IMR-90 (cell line): ENCODE data around the gene KCNIP3. TPM values are rescaled to one million over a fixed set of nuclear protein-coding genes. Genes with fewer than 3 reads are reported as not detected.

ENCODE experiments used
- ATAC-seq: fragments of 200-7000 bp; cut with Tn5 transposase; 2 replicates; pipeline ENCODE4 v1.9.1; 2020; ENCODE audit warnings: low read depth, mild to moderate bottlenecking, moderate library complexity
- BruUV-seq: library from RNA; stranded (reverse); fragments of 400-500 nt; replicated peaks from 2 replicates; lab custom pipeline; 2021; lab: Mats Ljungman, UMichigan
- CTCF ChIA-PET: fragments of 300-600 bp; formaldehyde crosslinking; extraction: SDS; loops from one replicate; lab custom pipeline; 2021; ENCODE audit warnings: antibody characterized with exemption; lab: Yijun Ruan, JAX
- POLR2A ChIA-PET: fragments of 300-600 bp; sonication (Branson Sonifier 250); formaldehyde crosslinking; loops from one replicate; lab custom pipeline; 2022; ENCODE audit warnings: antibody characterized with exemption; ENCODE audit not compliant: unreplicated experiment; lab: Charles Lee
- DNase-seq: peaks from one replicate; pipeline ENCODE4 v3.0.0; 2013
- H2AFZ ChIP-seq: replicated peaks from 2 replicates; pipeline ENCODE3; 2013; ENCODE audit warnings: low read length, mild to moderate bottlenecking; ENCODE audit not compliant: poor library complexity
- H2AK5ac ChIP-seq: 2 replicates; pipeline ENCODE4 v1.6.1; 2013; ENCODE audit warnings: low read depth, low read length, inconsistent platforms
- H2AK9ac ChIP-seq: replicated peaks from 2 replicates; pipeline ENCODE3; 2013; ENCODE audit warnings: mild to moderate bottlenecking, low read depth, low read length, moderate library complexity; ENCODE audit not compliant: poor library complexity
- H2BK120ac ChIP-seq: 2 replicates; pipeline ENCODE4 v1.6.1; 2013; ENCODE audit warnings: low read depth, low read length, inconsistent platforms
- H2BK15ac ChIP-seq: 3 replicates; pipeline ENCODE4 v1.6.1; 2013; ENCODE audit warnings: low read depth, low read length, inconsistent platforms
- H2BK20ac ChIP-seq: 2 replicates; pipeline ENCODE4 v1.6.1; 2013; ENCODE audit warnings: low read depth, mild to moderate bottlenecking, inconsistent platforms, low read length, moderate library complexity
- H2BK5ac ChIP-seq: 2 replicates; pipeline ENCODE4 v1.6.1; 2013; ENCODE audit warnings: mild to moderate bottlenecking, low read depth, low read length, inconsistent platforms; ENCODE audit not compliant: poor library complexity, severe bottlenecking
- H3K14ac ChIP-seq: replicated peaks from 2 replicates; pipeline ENCODE4 v1.6.1; 2013; ENCODE audit warnings: low read depth, low read length, inconsistent platforms
- H3K18ac ChIP-seq: 2 replicates; pipeline ENCODE4 v1.6.1; 2013; ENCODE audit warnings: low read depth, low read length, control low read depth
- H3K23ac ChIP-seq: 2 replicates; pipeline ENCODE4 v1.6.1; 2013; ENCODE audit warnings: low read depth, low read length, inconsistent platforms
- H3K27ac ChIP-seq: 2 replicates; pipeline ENCODE4 v1.5.1; 2013; ENCODE audit warnings: mild to moderate bottlenecking, control low read depth, low read length; ENCODE audit not compliant: insufficient read depth
- H3K27me3 ChIP-seq: 2 replicates; pipeline ENCODE4 v1.6.1; 2013; ENCODE audit warnings: low read length; ENCODE audit not compliant: control insufficient read depth, insufficient read depth
- H3K36me3 ChIP-seq: 2 replicates; pipeline ENCODE4 v1.6.1; 2013; ENCODE audit warnings: low read length, mixed read lengths; ENCODE audit not compliant: control insufficient read depth, insufficient read depth
- H3K4ac ChIP-seq: 2 replicates; pipeline ENCODE4 v1.6.1; 2013; ENCODE audit warnings: low read depth, low read length, inconsistent platforms
- H3K4me1 ChIP-seq: 2 replicates; pipeline ENCODE4 v1.6.1; 2013; ENCODE audit warnings: low read length, mixed read lengths; ENCODE audit not compliant: control insufficient read depth, insufficient read depth
- H3K4me2 ChIP-seq: 2 replicates; pipeline ENCODE4 v1.6.1; 2013; ENCODE audit warnings: low read depth, mild to moderate bottlenecking, control low read depth, low read length, moderate library complexity
- H3K4me3 ChIP-seq: 2 replicates; pipeline ENCODE4 v1.5.1; 2013; ENCODE audit warnings: low read depth, mild to moderate bottlenecking, control low read depth, low read length, moderate library complexity; ENCODE audit not compliant: insufficient read depth
- H3K56ac ChIP-seq: 2 replicates; pipeline ENCODE4 v1.6.1; 2013; ENCODE audit warnings: low read length, inconsistent platforms; ENCODE audit not compliant: insufficient read depth; ENCODE audit errors: extremely low read depth
- H3K79me1 ChIP-seq, 2 experiments: 2 replicates each; pipeline ENCODE4 v1.6.1; 2013; ENCODE audit warnings: low read length in 2 of 2, inconsistent platforms in 1 of 2, low read depth in 1 of 2
- H3K9ac ChIP-seq: 2 replicates; pipeline ENCODE4 v1.6.1; 2013; ENCODE audit warnings: low read depth, low read length, control low read depth
- H3K9me1 ChIP-seq: 2 replicates; pipeline ENCODE4 v1.6.1; 2013; ENCODE audit warnings: low read length, inconsistent platforms; ENCODE audit not compliant: insufficient read depth
- H3K9me3 ChIP-seq: 2 replicates; pipeline ENCODE4 v1.6.1; 2013; ENCODE audit warnings: low read length; ENCODE audit not compliant: control insufficient read depth, insufficient read depth
- H4K20me1 ChIP-seq: 2 replicates; pipeline ENCODE4 v1.6.1; 2013; ENCODE audit warnings: low read length, inconsistent platforms; ENCODE audit not compliant: insufficient read depth
- H4K5ac ChIP-seq: 2 replicates; pipeline ENCODE4 v1.6.1; 2013; ENCODE audit warnings: mild to moderate bottlenecking, low read depth, low read length, control low read depth
- H4K8ac ChIP-seq, 2 experiments: 2 replicates each; pipeline ENCODE4 v1.6.1; 2013; ENCODE audit warnings: low read depth in 2 of 2, low read length in 2 of 2, control low read depth in 1 of 2, inconsistent platforms in 1 of 2
- H4K91ac ChIP-seq: 2 replicates; pipeline ENCODE4 v1.6.1; 2013; ENCODE audit warnings: low read depth, low read length, inconsistent platforms; ENCODE audit not compliant: insufficient read depth
- BHLHE40 ChIP-seq: fragments of 150-350 bp; IDR thresholded peaks from 2 replicates; pipeline ENCODE4 v1.6.1; 2016; ENCODE audit warnings: mild to moderate bottlenecking, low read depth, low read length
- CEBPB ChIP-seq: IDR thresholded peaks from 2 replicates; pipeline ENCODE4 v1.6.1; 2012; ENCODE audit warnings: low read depth, low read length, improper control_type of control experiment
- CHD1 ChIP-seq: IDR thresholded peaks from 2 replicates; pipeline ENCODE4 v1.6.1; 2012; ENCODE audit warnings: low read depth, low read length, improper control_type of control experiment
- CTCF ChIP-seq: conservative IDR thresholded peaks from 2 replicates; pipeline ENCODE4 v1.5.1; 2012; ENCODE audit warnings: mild to moderate bottlenecking, low read depth, low read length, improper control_type of control experiment
- FOS ChIP-seq: fragments of 150-350 bp; IDR thresholded peaks from 2 replicates; pipeline ENCODE4 v1.6.1; 2016; ENCODE audit warnings: low read depth, low read length
- MAFK ChIP-seq: IDR thresholded peaks from 2 replicates; pipeline ENCODE4 v1.6.1; 2012; ENCODE audit warnings: low read depth, low read length, improper control_type of control experiment
- MAZ ChIP-seq: IDR thresholded peaks from 2 replicates; pipeline ENCODE4 v1.6.1; 2012; ENCODE audit warnings: low read depth, mild to moderate bottlenecking, low read length, improper control_type of control experiment, moderate library complexity, borderline replicate concordance
- MXI1 ChIP-seq: IDR thresholded peaks from 2 replicates; pipeline ENCODE4 v1.6.1; 2012; ENCODE audit warnings: low read depth, mild to moderate bottlenecking, low read length, moderate library complexity, borderline replicate concordance
- NFE2L2 ChIP-seq: fragments of 150-350 bp; IDR thresholded peaks from 2 replicates; pipeline ENCODE4 v1.6.1; 2016; ENCODE audit warnings: low read depth, mild to moderate bottlenecking, low read length
- POLR2A ChIP-seq: IDR thresholded peaks from 2 replicates; pipeline ENCODE4 v1.6.1; 2012; ENCODE audit warnings: mild to moderate bottlenecking, low read depth, low read length
- RAD21 ChIP-seq: IDR thresholded peaks from 2 replicates; pipeline ENCODE4 v1.6.1; 2012; ENCODE audit warnings: low read length, improper control_type of control experiment
- RCOR1 ChIP-seq: IDR thresholded peaks from 2 replicates; pipeline ENCODE4 v1.6.1; 2012; ENCODE audit warnings: mild to moderate bottlenecking, low read length, improper control_type of control experiment; ENCODE audit not compliant: insufficient replicate concordance
- RFX5 ChIP-seq: IDR thresholded peaks from 2 replicates; pipeline ENCODE4 v1.8.0; 2012; ENCODE audit warnings: low read depth, mild to moderate bottlenecking, low read length, moderate library complexity
- SMC3 ChIP-seq: fragments of 150-350 bp; IDR thresholded peaks from 2 replicates; pipeline ENCODE4 v1.6.1; 2016; ENCODE audit warnings: low read depth, mild to moderate bottlenecking, antibody characterized with exemption, low read length, moderate library complexity
- WGBS, 2 experiments: methylation state at CpG; one replicate each; pipeline versions ENCODE4 v1.1.5 to v1.1.7; 2013; ENCODE audit warnings: missing lambda C conversion rate in 2 of 2; ENCODE audit not compliant: insufficient read length in 1 of 2; ENCODE audit errors: extremely low coverage in 2 of 2; 5-methylcytosine and 5-hydroxymethylcytosine counted together
- dilution Hi-C: fragments of 300-500 bp; cut with HindIII; formaldehyde crosslinking; loops from one replicate; pipeline ENCODE4 v1.14.3; 2018; ENCODE audit warnings: low sequenced_read_pairs; ENCODE audit not compliant: unreplicated experiment
- in situ Hi-C: fragments of 300-500 bp; cut with MboI; formaldehyde crosslinking; loops from 3 replicates; pipeline ENCODE4 v1.14.3; 2019; ENCODE audit warnings: low sequenced_read_pairs, inconsistent platforms, mixed read lengths
- intact Hi-C: fragments of 100-400 bp; cut with micrococcal nuclease; formaldehyde crosslinking; loops from 2 replicates; pipeline ENCODE4 v1.10.0; 2022
- polyA plus RNA-seq, 3 experiments: library from polyadenylated mRNA; depleted of rRNA; stranded (reverse); fragments of >200 nt; gene quantifications; 2 replicates each; pipeline ENCODE4 v1.2.3, GENCODE V29; 2012; ENCODE audit warnings: low replicate concordance in 1 of 3
- total RNA-seq: library from RNA; depleted of rRNA; stranded (reverse); fragments of >200 nt; gene quantifications from 2 replicates; pipeline ENCODE4 v1.2.3, GENCODE V29; 2012
- TF ChIP-seq, protein P1 (sequence below): fragments of 150-350 bp; IDR thresholded peaks from 2 replicates; pipeline ENCODE4 v1.6.1; 2017; ENCODE audit warnings: mild to moderate bottlenecking, antibody characterized with exemption, low read length, low read depth
- TF ChIP-seq, protein P2 (sequence below): fragments of 150-350 bp; IDR thresholded peaks from 2 replicates; pipeline ENCODE4 v1.6.1; 2016; ENCODE audit warnings: low read depth, mild to moderate bottlenecking, low read length, moderate library complexity, borderline replicate concordance

Gene KCNIP3
- total and polyA plus RNA-seq, 2 of the 4 experiments (the other 2 are of a cell fraction) = 0.72 to 1.4 TPM

- H3K4me2 ChIP-seq = no peak overlapping the region
- dilution Hi-C loops = no loop called here
- no peak overlapping the region for H2BK5ac ChIP-seq
- H3K23ac ChIP-seq = no peak overlapping the region
- no peak overlapping the region for H2BK20ac ChIP-seq
- H3K4me3 ChIP-seq = no peak overlapping the region
- H3K18ac ChIP-seq = no peak overlapping the region
- H3K4ac ChIP-seq = no peak overlapping the region
- intact Hi-C loops = no loop called here
- no peaks in the 10 kb centered on the region for H4K20me1 ChIP-seq
- no TSS peak for BruUV-seq
- peaks cover 5% of the 10 kb centered on the region; the same call in 1 of the 2 replicates for H3K9me1 ChIP-seq
- no peak overlapping the region for H2BK120ac ChIP-seq
- in situ Hi-C loops = no loop called here
- H3K27ac ChIP-seq = no peak overlapping the region
- H2AFZ ChIP-seq = no peak overlapping the region
- no peak overlapping the region for H3K14ac ChIP-seq
- DNase-seq (no peak), ATAC-seq (no peak)
- ChIA-PET POLR2A (no interaction called here), CTCF (no interaction called here)
- peaks cover 14 to 23% of the 10 kb centered on the region in 2 experiments for H3K79me1 ChIP-seq
- TF ChIP-seq NFE2L2 = no peak
- TF ChIP-seq RAD21 = no peak
- no peak for TF ChIP-seq MXI1
- TF ChIP-seq CEBPB = no peak
- TF ChIP-seq RFX5 = no peak
- no peak for TF ChIP-seq CHD1
- no peak for TF ChIP-seq BHLHE40
- TF ChIP-seq, protein P1, sequence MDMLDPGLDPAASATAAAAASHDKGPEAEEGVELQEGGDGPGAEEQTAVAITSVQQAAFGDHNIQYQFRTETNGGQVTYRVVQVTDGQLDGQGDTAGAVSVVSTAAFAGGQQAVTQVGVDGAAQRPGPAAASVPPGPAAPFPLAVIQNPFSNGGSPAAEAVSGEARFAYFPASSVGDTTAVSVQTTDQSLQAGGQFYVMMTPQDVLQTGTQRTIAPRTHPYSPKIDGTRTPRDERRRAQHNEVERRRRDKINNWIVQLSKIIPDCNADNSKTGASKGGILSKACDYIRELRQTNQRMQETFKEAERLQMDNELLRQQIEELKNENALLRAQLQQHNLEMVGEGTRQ = no peak
- TF ChIP-seq, protein P2, sequence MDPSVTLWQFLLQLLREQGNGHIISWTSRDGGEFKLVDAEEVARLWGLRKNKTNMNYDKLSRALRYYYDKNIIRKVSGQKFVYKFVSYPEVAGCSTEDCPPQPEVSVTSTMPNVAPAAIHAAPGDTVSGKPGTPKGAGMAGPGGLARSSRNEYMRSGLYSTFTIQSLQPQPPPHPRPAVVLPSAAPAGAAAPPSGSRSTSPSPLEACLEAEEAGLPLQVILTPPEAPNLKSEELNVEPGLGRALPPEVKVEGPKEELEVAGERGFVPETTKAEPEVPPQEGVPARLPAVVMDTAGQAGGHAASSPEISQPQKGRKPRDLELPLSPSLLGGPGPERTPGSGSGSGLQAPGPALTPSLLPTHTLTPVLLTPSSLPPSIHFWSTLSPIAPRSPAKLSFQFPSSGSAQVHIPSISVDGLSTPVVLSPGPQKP = no peak
- TF ChIP-seq SMC3 = no peak
- TF ChIP-seq FOS = no peak
- no peak for TF ChIP-seq POLR2A
- no peak for TF ChIP-seq CTCF
- no peak for TF ChIP-seq MAFK
- TF ChIP-seq RCOR1 = no peak
- TF ChIP-seq MAZ = no peak
- H3K9ac ChIP-seq = no peak overlapping the region
- no peak overlapping the region for H4K91ac ChIP-seq
- H3K36me3 ChIP-seq = no peaks in the 10 kb centered on the region
- no peaks in the 10 kb centered on the region for H3K9me3 ChIP-seq
- H3K56ac ChIP-seq = no peak overlapping the region
- H3K27me3 ChIP-seq = peaks cover 6% of the 10 kb centered on the region; the same call in 1 of the 2 replicates
- H3K4me1 ChIP-seq = peaks cover 4% of the 10 kb centered on the region
- no peak overlapping the region for H4K8ac ChIP-seq
- peak overlapping the region; percentile 25 for H2AK9ac ChIP-seq
- no peak overlapping the region for H2BK15ac ChIP-seq
- WGBS, 2 experiments = 100% methylated on average over 3 of the region's 7 CpGs; no CpG with 5 or more reads in 1 of the 2 experiments
- H4K5ac ChIP-seq = no peak overlapping the region
- no peak overlapping the region for H2AK5ac ChIP-seq
Measured at GRCh38 chr2:95399061-95399460, 101.9 kb downstream of the KCNIP3 start.
